Liver (tissue), 9 donors: Measurements from ENCODE around the gene LACC1. TPM values are rescaled to one million over a fixed set of nuclear protein-coding genes. Genes with fewer than 3 reads are reported as not detected.

Experiments
- DNase-seq: peaks from one replicate; pipeline ENCODE4 v3.0.0-alpha.2; 2017; ENCODE audit warnings: low spot score
- H3K27ac ChIP-seq, 2 donors: one replicate each; pipeline ENCODE4 v1.7.0; 2013; ENCODE audit warnings: inconsistent platforms in 2 of 2, low read length in 2 of 2, control low read depth in 1 of 2, low read depth in 1 of 2, mild to moderate bottlenecking in 1 of 2
- H3K27me3 ChIP-seq, 4 donors: one replicate each; pipeline versions ENCODE4 v1.6.1 to v1.7.0; 2013; ENCODE audit warnings: low read length in 3 of 4, inconsistent platforms in 1 of 4, mild to moderate bottlenecking in 1 of 4, moderate library complexity in 1 of 4; ENCODE audit not compliant: control insufficient read depth in 4 of 4, insufficient read depth in 4 of 4
- H3K36me3 ChIP-seq, 4 donors: one replicate each; pipeline versions ENCODE4 v1.6.1 to v1.7.0; 2013; ENCODE audit warnings: low read length in 3 of 4, mild to moderate bottlenecking in 3 of 4, low read depth in 1 of 4, moderate library complexity in 1 of 4; ENCODE audit not compliant: control insufficient read depth in 4 of 4, insufficient read depth in 3 of 4
- H3K4me1 ChIP-seq, 4 donors: one replicate each; pipeline versions ENCODE4 v1.6.1 to v1.7.0; 2013; ENCODE audit warnings: low read length in 3 of 4, mild to moderate bottlenecking in 3 of 4, moderate library complexity in 1 of 4; ENCODE audit not compliant: control insufficient read depth in 4 of 4, insufficient read depth in 4 of 4
- H3K4me3 ChIP-seq, 3 donors: one replicate each; pipeline versions ENCODE4 v1.6.1 to v1.7.0; 2013; ENCODE audit warnings: low read length in 3 of 3, control low read depth in 1 of 3, low read depth in 1 of 3, mild to moderate bottlenecking in 1 of 3
- H3K9ac ChIP-seq, 2 donors: one replicate each; pipeline ENCODE4 v1.7.0; 2013; ENCODE audit warnings: low read length in 2 of 2, mild to moderate bottlenecking in 2 of 2, moderate library complexity in 2 of 2, control low read depth in 1 of 2, low read depth in 1 of 2
- H3K9me3 ChIP-seq, 4 donors: one replicate each; pipeline versions ENCODE4 v1.6.1 to v1.7.0; 2013; ENCODE audit warnings: low read length in 3 of 4; ENCODE audit not compliant: control insufficient read depth in 4 of 4
- ATF3 ChIP-seq: IDR thresholded peaks from 2 replicates; pipeline ENCODE4 v1.6.1; 2016; ENCODE audit warnings: antibody characterized with exemption
- EGR1 ChIP-seq, 2 donors: IDR thresholded peaks; 2 replicates each; pipeline ENCODE4 v1.6.1; 2016 to 2018; ENCODE audit warnings: antibody characterized with exemption in 2 of 2, low read depth in 2 of 2
- FOXA1 ChIP-seq: IDR thresholded peaks from 2 replicates; pipeline ENCODE4 v1.6.1; 2016; ENCODE audit warnings: antibody characterized with exemption
- FOXA2 ChIP-seq: IDR thresholded peaks from 2 replicates; pipeline ENCODE4 v1.6.1; 2016; ENCODE audit warnings: antibody characterized with exemption
- GABPA ChIP-seq, 2 donors: IDR thresholded peaks in 1 of 2; conservative IDR thresholded peaks in 1 of 2; 2 replicates each; pipeline ENCODE4 v1.6.1; 2016; ENCODE audit warnings: antibody characterized with exemption in 2 of 2, mild to moderate bottlenecking in 1 of 2, moderate library complexity in 1 of 2
- HNF4A ChIP-seq, 2 donors: conservative IDR thresholded peaks; 2 replicates each; pipeline ENCODE4 v1.6.1; 2016; ENCODE audit warnings: antibody characterized with exemption in 2 of 2, mild to moderate bottlenecking in 2 of 2
- HNF4G ChIP-seq: IDR thresholded peaks from 2 replicates; pipeline ENCODE4 v1.6.1; 2016; ENCODE audit warnings: antibody characterized with exemption
- JUND ChIP-seq, 2 donors: IDR thresholded peaks; 2 replicates each; pipeline ENCODE4 v1.6.1; 2016; ENCODE audit warnings: antibody characterized with exemption in 2 of 2
- MAX ChIP-seq: IDR thresholded peaks from 2 replicates; pipeline ENCODE4 v1.6.1; 2016; ENCODE audit warnings: antibody characterized with exemption
- NR2F2 ChIP-seq: IDR thresholded peaks from 2 replicates; pipeline ENCODE4 v1.6.1; 2016; ENCODE audit warnings: antibody characterized with exemption
- RAD21 ChIP-seq, 2 donors: IDR thresholded peaks; 2 replicates each; pipeline ENCODE4 v1.6.1; 2016; ENCODE audit warnings: antibody characterized with exemption in 2 of 2, mild to moderate bottlenecking in 2 of 2
- REST ChIP-seq: IDR thresholded peaks from 2 replicates; pipeline ENCODE4 v1.6.1; 2016; ENCODE audit warnings: antibody characterized with exemption, mild to moderate bottlenecking
- RXRA ChIP-seq, 2 donors: IDR thresholded peaks; 2 replicates each; pipeline ENCODE4 v1.6.1; 2017 to 2018; ENCODE audit warnings: antibody characterized with exemption in 2 of 2, mild to moderate bottlenecking in 1 of 2
- SP1 ChIP-seq: IDR thresholded peaks from 2 replicates; pipeline ENCODE4 v1.6.1; 2018; ENCODE audit warnings: antibody characterized with exemption, mild to moderate bottlenecking
- TAF1 ChIP-seq: conservative IDR thresholded peaks from 2 replicates; pipeline ENCODE4 v1.6.1; 2016; ENCODE audit warnings: antibody characterized with exemption, mild to moderate bottlenecking
- YY1 ChIP-seq: IDR thresholded peaks from 2 replicates; pipeline ENCODE4 v1.6.1; 2016; ENCODE audit warnings: antibody characterized with exemption, mild to moderate bottlenecking
- WGBS: extraction: QIAGEN DNeasy Blood & Tissue Kit; methylation state at CpG from one replicate; pipeline ENCODE4 v1.1.7; 2013; 5-methylcytosine and 5-hydroxymethylcytosine counted together
- polyA plus RNA-seq, 2 donors: library from polyadenylated mRNA; stranded (reverse) in 1 of 2; unstranded in 1 of 2; fragments of 200-250 nt in 1 of 2; fragments of >200 nt in 1 of 2; fragmentation: Nextera tagmentation in 1 of 2; extraction: Ambion mirVana in 1 of 2; gene quantifications; one replicate each; pipeline versions ENCODE4 v1.2.1 to v1.2.3, GENCODE V29; 2013 to 2015
- total RNA-seq, 2 donors: library from RNA; depleted of rRNA; stranded (reverse); fragments of >200 nt; gene quantifications; one replicate each; pipeline ENCODE4 v1.2.3, GENCODE V29; 2014
- donor health status: healthy.
- donor health status: healthy.
- donor health status: healthy.
- donor health status: healthy.
- donor health status: healthy.

Gene LACC1
- total and polyA plus RNA-seq, 4 donors = 2.2 to 4.4 (median 2.5) TPM

- Histone ChIP-seq H3K4me3 (no peak overlapping the region), H3K36me3 (no peaks in the 10 kb centered on the region), H3K4me1 (no peaks in the 10 kb centered on the region), H3K27ac (no peak overlapping the region), H3K9me3 (no peaks in the 10 kb centered on the region), H3K27me3 (peaks cover 0 to 3% (median 0%) of the 10 kb centered on the region in 4 donors), H3K9ac (no peak overlapping the region)
- TF ChIP-seq JUND (IDR thresholded peaks at IDR 0.05) (no peak), RXRA (IDR thresholded peaks at IDR 0.05) (no peak), HNF4A (conservative IDR thresholded peaks at IDR 0.05) (no peak)
- 90% methylated on average over 1 of the region's 1 CpG for WGBS
- no peak for DNase-seq
Measured at GRCh38 chr13:43938449-43938848, 58.7 kb downstream of the LACC1 start.

- Histone ChIP-seq H3K9me3 (no peaks in the 10 kb centered on the region), H3K27ac (no peak overlapping the region), H3K4me3 (no peak overlapping the region), H3K9ac (no peak overlapping the region), H3K36me3 (no peaks in the 10 kb centered on the region), H3K27me3 (peaks cover 0 to 3% (median 0%) of the 10 kb centered on the region in 4 donors), H3K4me1 (no peaks in the 10 kb centered on the region)
- no peak for DNase-seq
- TF ChIP-seq RAD21 (IDR thresholded peaks at IDR 0.05) = no peak
- TF ChIP-seq FOXA2 = no peak
- TF ChIP-seq MAX = no peak
- TF ChIP-seq TAF1 = no peak
- WGBS = 93% methylated on average over 1 of the region's 1 CpG
Measured at GRCh38 chr13:43939086-43939485, 59.4 kb downstream of the LACC1 start.

GRCh38 chr13:43942286-43942685 lies 62.6 kb downstream of the LACC1 start:
- H3K4me3 ChIP-seq = no peak overlapping the region
- no peak overlapping the region for H3K9ac ChIP-seq
- TF ChIP-seq ATF3 (no peak), JUND (IDR thresholded peaks at IDR 0.05) (no peak), HNF4A (conservative IDR thresholded peaks at IDR 0.05) (no peak), SP1 (no peak), TAF1 (no peak), HNF4G (no peak), FOXA1 (no peak), YY1 (no peak), NR2F2 (no peak), REST (no peak), RXRA (IDR thresholded peaks at IDR 0.05) (no peak), RAD21 (IDR thresholded peaks at IDR 0.05) (no peak), GABPA (IDR thresholded peaks at IDR 0.05 in 1 of 2, conservative IDR thresholded peaks at IDR 0.05 in 1 of 2) (no peak), EGR1 (IDR thresholded peaks at IDR 0.05; ENCODE audit: low read depth in 2 of 2) (no peak), MAX (no peak)
- no peaks in the 10 kb centered on the region for H3K9me3 ChIP-seq
- H3K36me3 ChIP-seq = no peaks in the 10 kb centered on the region
- H3K27ac ChIP-seq = no peak overlapping the region
- DNase-seq = no peak
- WGBS = 90% methylated on average over 1 of the region's 1 CpG
- no peaks in the 10 kb centered on the region for H3K4me1 ChIP-seq
- H3K27me3 ChIP-seq = no peaks in the 10 kb centered on the region

Other genes with a start within 250 kb of the LACC1 start
- under 1 TPM; 0.08 to 0.33 TPM for gene ENOX1, start 92.9 kb upstream of the LACC1 start, total RNA-seq
- under 1 TPM in 1 of 2 donors, not detected in 1; 0.02 TPM for gene ENOX1, start 92.9 kb upstream of the LACC1 start, polyA plus RNA-seq
- gene CCDC122, start 164 bp upstream of the LACC1 start, total RNA-seq = 1 to 10 TPM; 1.3 to 2.3 TPM
- 1 to 10 TPM; 1.2 to 2.2 TPM for gene CCDC122, start 164 bp upstream of the LACC1 start, polyA plus RNA-seq